ENCODE measurements around the gene PEMT. TPM values are rescaled to one million over a fixed set of nuclear protein-coding genes. Genes with fewer than 3 reads are reported as not detected.

Gene PEMT
- total and polyA plus RNA-seq, 2 experiments from 2014 or later: 54.8 to 55.2 TPM

- TF ChIP-seq CTCF (conservative IDR thresholded peaks at IDR 0.05; ENCODE audit: low read depth in 2 of 2) (no peak), STAT1 (IDR thresholded peaks at IDR 0.05; ENCODE audit: unreplicated experiment) (no peak)
Observed at GRCh38 chr17:17533901-17534441, 57.5 kb downstream of the PEMT start (continued).

GRCh38 chr17:17532991-17533390, 58.5 kb downstream of the PEMT start:
- no peaks in the 10 kb centered on the region for H3F3A ChIP-seq (replicated peaks; ENCODE audit: low read depth)
- ATAC-seq: no peak
- H3K4me1 ChIP-seq (ENCODE audit: insufficient read depth): no peaks in the 10 kb centered on the region
- H3K79me2 ChIP-seq (replicated peaks; ENCODE audit: insufficient read depth): no peaks in the 10 kb centered on the region
- peaks cover 6% of the 10 kb centered on the region for H3K27me3 Mint-ChIP-seq (ENCODE audit: insufficient read depth, low read depth, poor library complexity)
- no peaks in the 10 kb centered on the region for H3K9me3 Mint-ChIP-seq
- H3K4me3 ChIP-seq: no peak overlapping the region
- H3K27ac Mint-ChIP-seq: no peak overlapping the region
- no peak overlapping the region for H3K4me2 ChIP-seq
- no peak for DNase-seq (ENCODE audit: low spot score)
- no peak overlapping the region for H3K4me3 Mint-ChIP-seq
- H4K20me1 ChIP-seq (replicated peaks; ENCODE audit: insufficient read depth): no peaks in the 10 kb centered on the region
- H3K36me3 Mint-ChIP-seq (ENCODE audit: low read depth): no peaks in the 10 kb centered on the region
- no peaks in the 10 kb centered on the region for H3K27me3 ChIP-seq (ENCODE audit: insufficient read depth)
- H3K4me1 Mint-ChIP-seq: peaks cover 4% of the 10 kb centered on the region; the same call in 1 of the 3 replicates
- H3K9me2 ChIP-seq (ENCODE audit: insufficient read depth): no peaks in the 10 kb centered on the region
- H2AFZ ChIP-seq: no peak overlapping the region
- no peaks in the 10 kb centered on the region for H3K36me3 ChIP-seq (ENCODE audit: insufficient read depth)
- H3K27ac ChIP-seq (ENCODE audit: low read depth): no peak overlapping the region
- TF ChIP-seq EZH2 (IDR thresholded peaks at IDR 0.05; ENCODE audit: low read depth, unreplicated experiment) (no peak), ZNF462 (CRISPR knock-in tag; IDR thresholded peaks at IDR 0.05) (no peak), ETS1 (IDR thresholded peaks at IDR 0.05) (no peak), POLR2AphosphoS5 (IDR thresholded peaks at IDR 0.05; ENCODE audit: low read depth) (no peak), CTCF (conservative IDR thresholded peaks at IDR 0.05; ENCODE audit: low read depth in 2 of 2) (no peak), STAT1 (IDR thresholded peaks at IDR 0.05; ENCODE audit: unreplicated experiment) (no peak), EZH2phosphoT487 (IDR thresholded peaks at IDR 0.05; ENCODE audit: unreplicated experiment) (no peak), REST (IDR thresholded peaks at IDR 0.05; ENCODE audit: unreplicated experiment) (no peak), NANOG (IDR thresholded peaks at IDR 0.05; ENCODE audit: borderline replicate concordance) (no peak)
